Stimulated activated CD8-positive, alpha-beta memory T cell treated with anti-CD3 and anti-CD28 coated beads, Interleukin-4, amount 100 ng/mL, for 48 hours (primary cell): Measurements from ENCODE around the gene GAL3ST1.

ENCODE experiments used
- DNase-seq: peaks from one replicate; pipeline ENCODE4 v3.0.0-alpha.2; 2020

GAL3ST1 gene

GRCh38 chr22:30523646-30524489 is 50.6 kb downstream of the GAL3ST1 start:
- DNase-seq: no peak

- DNase-seq: no peak
Measured at GRCh38 chr22:30521368-30522156, 52.9 kb downstream of the GAL3ST1 start.

- no peak for DNase-seq
Measured at GRCh38 chr22:30519842-30520425, 54.5 kb downstream of the GAL3ST1 start.

- no peak for DNase-seq
Measured at GRCh38 chr22:30516731-30517130, 57.7 kb downstream of the GAL3ST1 start.

DNA sequence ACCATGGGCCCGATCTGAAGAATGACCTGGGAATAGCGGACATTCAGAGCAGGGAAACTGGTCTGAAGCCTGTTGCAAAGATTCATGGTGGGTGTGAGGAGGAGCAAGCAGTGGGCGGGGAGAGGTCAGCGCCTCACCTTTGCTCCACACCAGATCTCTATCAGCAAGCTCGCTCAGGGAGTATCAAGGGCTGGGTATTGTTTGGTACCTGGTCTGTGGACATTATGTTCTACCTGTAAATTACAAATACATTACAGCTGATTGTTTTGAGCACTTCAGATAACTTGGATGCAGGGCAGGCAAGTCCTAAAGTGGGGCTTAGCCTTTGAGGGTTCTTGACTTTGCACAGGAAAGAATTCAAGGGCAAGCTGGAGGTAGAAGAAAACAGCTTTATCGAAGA is 58.2 kb downstream of the GAL3ST1 start:
- DNase-seq: no peak

DNA sequence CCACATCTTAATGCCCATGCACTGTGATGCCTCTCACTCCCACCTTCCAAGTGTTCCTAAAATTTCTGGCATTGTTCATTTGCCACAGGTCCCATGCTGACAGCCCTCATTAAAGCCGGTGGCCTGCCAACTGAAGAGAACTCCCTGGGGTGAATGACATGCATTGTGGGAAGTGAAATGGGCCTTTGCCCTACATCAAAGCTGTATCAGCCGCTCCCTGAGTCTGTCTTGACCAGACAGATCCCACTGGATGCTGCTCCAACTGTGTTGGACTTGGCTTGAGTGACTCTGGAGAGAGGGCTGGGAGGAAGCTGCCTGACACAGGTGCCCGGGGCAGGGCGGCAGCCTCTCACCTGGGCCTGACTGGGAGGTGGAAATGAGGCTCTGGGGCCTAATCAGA is 60.2 kb downstream of the GAL3ST1 start:
- no peak for DNase-seq

GRCh38 chr22:30513462-30513861 is 61.0 kb downstream of the GAL3ST1 start:
- DNase-seq: no peak

- no peak for DNase-seq
Measured at GRCh38 chr22:30511911-30512310, 62.6 kb downstream of the GAL3ST1 start.

DNA sequence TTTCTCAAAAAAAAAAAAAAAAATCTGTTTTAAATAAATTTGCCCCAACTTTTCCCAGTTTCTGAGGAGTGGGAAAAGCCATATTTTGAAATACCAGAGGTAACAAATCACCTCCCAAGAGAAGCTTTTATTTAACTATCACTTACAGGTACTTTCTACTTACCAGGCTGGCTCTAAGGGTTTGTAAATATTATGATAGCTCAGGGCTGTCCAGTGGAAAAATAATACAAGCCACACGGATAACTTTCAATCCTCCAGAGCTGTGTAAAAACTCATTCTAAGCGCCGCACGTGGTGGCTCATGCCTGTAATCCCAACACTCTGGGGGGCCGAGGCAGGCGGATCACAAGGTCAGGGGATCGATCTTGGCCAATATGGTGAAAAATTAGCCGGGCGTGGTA is 63.4 kb downstream of the GAL3ST1 start:
- DNase-seq: no peak

DNA sequence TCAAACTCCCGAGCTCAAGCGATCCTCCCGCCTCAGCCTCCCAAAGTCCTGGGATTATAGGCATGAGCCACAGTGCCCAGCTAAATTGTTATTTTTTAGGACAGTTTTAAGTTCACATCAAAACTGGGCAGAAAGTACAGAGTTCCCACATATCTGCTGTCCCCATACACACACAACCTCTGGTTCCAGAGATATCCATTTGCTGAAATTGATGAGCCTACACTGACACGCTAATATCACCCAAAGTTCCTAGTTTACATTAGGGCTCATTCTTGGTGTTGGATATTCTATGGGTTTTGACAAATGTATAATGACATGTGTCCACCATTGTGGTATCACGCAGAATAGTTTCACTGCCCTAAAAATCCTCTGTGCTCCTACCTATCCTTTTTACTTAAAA is 66.2 kb downstream of the GAL3ST1 start:
- DNase-seq: no peak

DNA sequence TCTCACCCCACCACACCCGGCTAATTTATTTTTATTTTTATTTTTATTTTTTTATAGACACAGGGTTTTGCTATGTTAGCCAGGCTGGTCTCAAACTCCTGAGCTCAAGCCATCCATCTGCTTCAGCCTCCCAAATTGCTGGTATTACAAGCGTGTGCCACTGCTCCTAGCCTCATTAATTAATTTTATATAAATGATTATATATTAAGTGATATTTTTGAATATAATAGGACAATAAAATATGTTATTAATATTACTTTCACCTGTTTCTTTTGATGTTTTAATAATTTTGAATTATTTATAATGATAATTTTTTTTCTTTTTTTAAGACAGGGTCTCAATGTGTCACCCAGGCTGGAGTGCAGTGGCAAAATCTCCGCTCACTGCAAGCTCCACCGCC is 66.8 kb downstream of the GAL3ST1 start:
- no peak for DNase-seq

GRCh38 chr22:30506507-30506968 is 67.9 kb downstream of the GAL3ST1 start:
- DNase-seq: no peak
